K562 (cell line): ENCODE results near the gene NRROS. TPM values are rescaled to one million over a fixed set of nuclear protein-coding genes. Genes with fewer than 3 reads are reported as not detected.

ENCODE experiments used
- DDX20 ChIP-seq: fragments of 450-650 bp; IDR thresholded peaks from 2 replicates; pipeline ENCODE4 v1.6.1; 2016; ENCODE audit warnings: missing genetic modification characterization, low read depth, mild to moderate bottlenecking, missing compliant biosample characterization, moderate library complexity
- E4F1 ChIP-seq: fragments of 250-450 bp; sonication (Bioruptor Pico); IDR thresholded peaks from 2 replicates; pipeline ENCODE4 v1.5.0; 2021; ENCODE audit warnings: mild to moderate bottlenecking, borderline replicate concordance
- KLF13 ChIP-seq: fragments of 450-650 bp; IDR thresholded peaks from 2 replicates; pipeline ENCODE4 v1.6.1; 2016; ENCODE audit warnings: missing genetic modification characterization, low read depth, mild to moderate bottlenecking, missing compliant biosample characterization, moderate library complexity, borderline replicate concordance
- ZNF217 ChIP-seq: sonication (generic); formaldehyde crosslinking; IDR thresholded peaks from 2 replicates; pipeline ENCODE4 v1.8.0; 2022; ENCODE audit warnings: mild to moderate bottlenecking, missing genetic modification reagents
- polyA plus RNA-seq, 8 experiments: library from polyadenylated mRNA; depleted of rRNA in 4 of 8; stranded (reverse) in 5 of 8; unstranded in 3 of 8; fragments of >200 nt; fragmentation: Nextera tagmentation in 2 of 8; fragmentation: Illumina TruSeq in 1 of 8; extraction: Ambion mirVana in 2 of 8; extraction: Trizol in 1 of 8; gene quantifications; 2 replicates each; pipeline versions ENCODE4 v1.2.1 to v1.2.3, GENCODE V29; 2011 to 2014; ENCODE audit warnings: inconsistent platforms in 1 of 8, missing spikeins in 1 of 8
- total RNA-seq, 7 experiments: library from RNA; depleted of rRNA in 6 of 7; stranded (reverse); fragments of >200 nt in 6 of 7; fragmentation: Illumina TruSeq in 2 of 7; extraction: Trizol in 2 of 7; gene quantifications; 2 replicates each; pipeline versions ENCODE4 v1.2.1 to v1.2.3, GENCODE V29; 2011 to 2021; ENCODE audit warnings: low replicate concordance in 1 of 7
- TF ChIP-seq, protein P1 (sequence below): fragments of 450-650 bp; IDR thresholded peaks from 2 replicates; pipeline ENCODE4 v1.6.1; 2016; ENCODE audit warnings: low read depth
- TF ChIP-seq, protein P2 (sequence below): fragments of 250-450 bp; sonication (Bioruptor Pico); IDR thresholded peaks from 2 replicates; pipeline ENCODE4 v1.6.1; 2021; ENCODE audit warnings: mild to moderate bottlenecking

NRROS gene
- total and polyA plus RNA-seq, 9 of the 15 experiments (the other 6 are each of a cell fraction or from before 2014, with no cell fraction given), result 0.34 to 13.8 (median 3.8) TPM

- TF ChIP-seq, protein P1, sequence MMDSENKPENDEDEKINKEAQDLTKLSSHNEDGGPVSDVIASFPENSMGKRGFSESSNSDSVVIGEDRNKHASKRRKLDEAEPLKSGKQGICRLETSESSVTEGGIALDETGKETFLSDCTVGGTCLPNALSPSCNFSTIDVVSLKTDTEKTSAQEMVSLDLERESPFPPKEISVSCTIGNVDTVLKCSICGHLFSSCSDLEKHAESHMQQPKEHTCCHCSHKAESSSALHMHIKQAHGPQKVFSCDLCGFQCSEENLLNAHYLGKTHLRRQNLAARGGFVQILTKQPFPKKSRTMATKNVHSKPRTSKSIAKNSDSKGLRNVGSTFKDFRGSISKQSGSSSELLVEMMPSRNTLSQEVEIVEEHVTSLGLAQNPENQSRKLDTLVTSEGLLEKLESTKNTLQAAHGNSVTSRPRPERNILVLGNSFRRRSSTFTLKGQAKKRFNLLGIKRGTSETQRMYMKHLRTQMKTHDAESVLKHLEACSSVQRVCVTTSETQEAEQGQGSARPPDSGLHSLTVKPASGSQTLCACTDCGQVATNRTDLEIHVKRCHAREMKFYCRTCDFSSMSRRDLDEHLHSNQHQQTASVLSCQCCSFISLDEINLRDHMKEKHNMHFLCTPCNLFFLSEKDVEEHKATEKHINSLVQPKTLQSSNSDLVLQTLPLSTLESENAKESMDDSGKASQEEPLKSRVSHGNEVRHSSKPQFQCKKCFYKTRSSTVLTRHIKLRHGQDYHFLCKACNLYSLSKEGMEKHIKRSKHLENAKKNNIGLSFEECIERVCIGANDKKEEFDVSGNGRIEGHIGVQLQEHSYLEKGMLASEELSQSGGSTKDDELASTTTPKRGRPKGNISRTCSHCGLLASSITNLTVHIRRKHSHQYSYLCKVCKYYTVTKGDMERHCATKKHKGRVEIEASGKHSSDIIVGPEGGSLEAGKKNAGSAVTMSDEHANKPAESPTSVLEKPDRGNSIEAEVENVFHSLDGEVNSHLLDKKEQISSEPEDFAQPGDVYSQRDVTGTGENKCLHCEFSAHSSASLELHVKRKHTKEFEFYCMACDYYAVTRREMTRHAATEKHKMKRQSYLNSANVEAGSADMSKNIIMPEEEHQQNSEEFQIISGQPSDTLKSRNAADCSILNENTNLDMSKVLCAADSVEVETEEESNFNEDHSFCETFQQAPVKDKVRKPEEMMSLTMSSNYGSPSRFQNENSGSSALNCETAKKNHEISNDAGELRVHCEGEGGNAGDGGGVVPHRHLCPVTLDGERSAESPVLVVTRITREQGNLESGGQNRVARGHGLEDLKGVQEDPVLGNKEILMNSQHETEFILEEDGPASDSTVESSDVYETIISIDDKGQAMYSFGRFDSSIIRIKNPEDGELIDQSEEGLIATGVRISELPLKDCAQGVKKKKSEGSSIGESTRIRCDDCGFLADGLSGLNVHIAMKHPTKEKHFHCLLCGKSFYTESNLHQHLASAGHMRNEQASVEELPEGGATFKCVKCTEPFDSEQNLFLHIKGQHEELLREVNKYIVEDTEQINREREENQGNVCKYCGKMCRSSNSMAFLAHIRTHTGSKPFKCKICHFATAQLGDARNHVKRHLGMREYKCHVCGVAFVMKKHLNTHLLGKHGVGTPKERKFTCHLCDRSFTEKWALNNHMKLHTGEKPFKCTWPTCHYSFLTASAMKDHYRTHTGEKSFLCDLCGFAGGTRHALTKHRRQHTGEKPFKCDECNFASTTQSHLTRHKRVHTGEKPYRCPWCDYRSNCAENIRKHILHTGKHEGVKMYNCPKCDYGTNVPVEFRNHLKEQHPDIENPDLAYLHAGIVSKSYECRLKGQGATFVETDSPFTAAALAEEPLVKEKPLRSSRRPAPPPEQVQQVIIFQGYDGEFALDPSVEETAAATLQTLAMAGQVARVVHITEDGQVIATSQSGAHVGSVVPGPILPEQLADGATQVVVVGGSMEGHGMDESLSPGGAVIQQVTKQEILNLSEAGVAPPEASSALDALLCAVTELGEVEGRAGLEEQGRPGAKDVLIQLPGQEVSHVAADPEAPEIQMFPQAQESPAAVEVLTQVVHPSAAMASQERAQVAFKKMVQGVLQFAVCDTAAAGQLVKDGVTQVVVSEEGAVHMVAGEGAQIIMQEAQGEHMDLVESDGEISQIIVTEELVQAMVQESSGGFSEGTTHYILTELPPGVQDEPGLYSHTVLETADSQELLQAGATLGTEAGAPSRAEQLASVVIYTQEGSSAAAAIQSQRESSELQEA, result no peak
- TF ChIP-seq, protein P2, sequence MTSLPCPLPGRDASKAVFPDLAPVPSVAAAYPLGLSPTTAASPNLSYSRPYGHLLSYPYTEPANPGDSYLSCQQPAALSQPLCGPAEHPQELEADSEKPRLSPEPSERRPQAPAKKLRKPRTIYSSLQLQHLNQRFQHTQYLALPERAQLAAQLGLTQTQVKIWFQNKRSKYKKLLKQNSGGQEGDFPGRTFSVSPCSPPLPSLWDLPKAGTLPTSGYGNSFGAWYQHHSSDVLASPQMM, result no peak
- no peak for TF ChIP-seq E4F1 (CRISPR knock-in tag)
- TF ChIP-seq KLF13 (tag), result no peak
- no peak for TF ChIP-seq DDX20
- TF ChIP-seq ZNF217, result no peak
Observed at GRCh38 chr3:196643761-196644160, 4.3 kb downstream of the NRROS start (continued).
